NCI-H2227 (cell line): ENCODE data around the gene HELZ2.
"Not testable (repeated sequence)": the region's sequence is repeated elsewhere in the genome, so short reads cannot be mapped to it uniquely, and the experiment has no call there.

ENCODE experiments used
- DNase-seq: peaks from one replicate; lab custom pipeline; 2025; ENCODE audit not compliant: unreplicated experiment; lab: John Stamatoyannopoulos, UW

HELZ2 gene

DNA sequence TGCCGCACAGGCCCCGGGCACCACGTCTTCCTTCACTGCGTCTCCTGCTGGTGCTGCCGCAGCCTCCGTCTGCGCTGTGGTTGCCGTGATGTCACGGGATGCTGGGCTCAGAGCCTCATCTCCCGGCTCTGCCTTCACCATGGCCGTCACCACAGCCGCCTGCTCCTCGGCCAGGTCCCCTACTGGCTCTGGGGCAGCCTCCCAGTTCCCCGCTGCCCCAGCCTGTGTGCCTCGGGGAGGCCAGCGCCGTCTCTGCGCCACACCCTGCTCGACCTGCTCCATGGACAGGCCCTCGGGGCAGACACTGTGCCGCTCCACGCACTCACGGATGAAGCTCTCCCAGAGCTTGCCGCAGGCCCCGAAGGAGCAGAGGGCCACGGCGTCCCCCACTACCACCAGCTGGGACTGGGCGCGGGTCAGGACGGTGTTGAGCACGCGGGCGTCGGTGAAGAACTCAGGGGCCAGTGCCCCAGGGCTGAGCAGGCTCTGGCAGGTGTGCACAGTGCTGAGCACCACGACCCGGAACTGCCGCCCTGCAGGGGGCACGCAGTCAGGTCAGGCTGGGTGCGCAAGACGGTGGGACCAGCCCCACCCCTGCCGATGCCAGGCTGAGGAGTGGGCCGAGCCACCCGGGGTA is 8.2 kb downstream of the HELZ2 start:
- DNase-seq = no peak

DNA sequence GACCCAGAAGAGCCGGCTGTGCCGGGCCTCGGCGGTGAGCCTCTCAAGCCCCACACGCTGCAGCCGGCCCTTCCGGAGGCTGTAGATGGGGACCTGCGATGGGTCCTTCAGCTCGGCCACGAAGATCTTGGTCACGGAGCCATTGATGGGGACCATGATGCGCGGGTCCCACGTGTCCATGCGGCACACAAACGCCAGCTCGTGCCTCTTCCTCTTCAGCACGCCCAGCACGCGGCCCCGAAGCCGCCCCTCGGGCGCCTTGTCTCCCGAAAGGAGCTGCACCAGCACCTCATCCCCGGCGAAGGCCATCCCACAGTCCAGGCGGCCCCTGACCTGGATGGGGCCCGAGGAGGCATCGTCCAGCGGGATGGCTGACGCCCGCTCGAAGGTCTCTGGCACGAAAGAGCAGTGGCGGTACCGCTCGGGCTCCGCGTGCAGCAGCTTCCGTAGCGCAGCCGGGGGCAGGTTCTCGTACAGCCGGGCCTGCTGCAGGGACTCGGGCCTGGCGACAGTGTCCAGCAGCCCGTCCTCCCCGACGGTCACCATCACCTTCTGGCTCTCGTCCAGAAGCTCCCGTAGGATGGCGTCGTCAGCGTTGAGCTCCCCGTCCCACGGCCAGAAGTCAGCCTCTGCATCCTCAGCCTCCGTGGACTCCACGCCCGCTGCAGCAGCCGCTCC is 8.9 kb downstream of the HELZ2 start:
- no peak for DNase-seq

- no peak for DNase-seq
These were observed 9.8 kb downstream of the HELZ2 start for GRCh38 chr20:63564036-63564810.

DNA sequence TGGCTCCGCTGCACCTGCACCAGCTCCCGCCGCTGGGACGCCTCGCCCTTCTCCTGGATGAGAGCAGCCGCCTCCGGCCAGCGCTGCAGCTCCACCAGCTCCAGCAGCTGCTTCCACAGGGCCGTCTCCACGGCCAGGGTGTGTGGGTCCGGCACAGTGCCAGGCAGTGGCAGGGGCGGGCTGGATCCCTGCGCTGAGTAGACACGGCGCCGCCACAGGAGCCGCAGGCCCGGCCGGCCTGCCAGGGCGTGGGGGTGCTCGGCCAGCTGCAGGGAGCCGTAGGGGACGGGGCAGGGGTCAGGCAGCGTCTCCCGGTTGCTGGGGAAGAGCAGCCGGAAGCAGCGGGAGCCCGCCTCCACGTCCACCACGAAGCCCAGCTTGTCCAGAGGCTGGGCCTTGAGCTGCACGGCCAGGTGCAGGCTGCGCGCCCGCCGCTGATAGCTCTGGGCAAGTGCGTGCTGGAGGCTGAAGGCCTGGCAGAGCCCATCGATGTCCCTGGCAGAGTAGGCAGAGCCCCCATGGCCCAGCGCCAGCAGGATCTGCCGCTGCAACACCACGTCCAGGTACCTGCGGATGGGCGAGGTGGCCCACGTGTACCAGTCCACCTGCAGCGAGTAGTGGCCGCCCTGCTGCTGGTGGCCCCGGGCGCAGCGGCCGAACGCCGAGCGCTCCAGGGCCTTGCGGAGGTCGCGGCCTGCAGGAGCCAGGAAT is 10.7 kb downstream of the HELZ2 start:
- no peak for DNase-seq

DNA sequence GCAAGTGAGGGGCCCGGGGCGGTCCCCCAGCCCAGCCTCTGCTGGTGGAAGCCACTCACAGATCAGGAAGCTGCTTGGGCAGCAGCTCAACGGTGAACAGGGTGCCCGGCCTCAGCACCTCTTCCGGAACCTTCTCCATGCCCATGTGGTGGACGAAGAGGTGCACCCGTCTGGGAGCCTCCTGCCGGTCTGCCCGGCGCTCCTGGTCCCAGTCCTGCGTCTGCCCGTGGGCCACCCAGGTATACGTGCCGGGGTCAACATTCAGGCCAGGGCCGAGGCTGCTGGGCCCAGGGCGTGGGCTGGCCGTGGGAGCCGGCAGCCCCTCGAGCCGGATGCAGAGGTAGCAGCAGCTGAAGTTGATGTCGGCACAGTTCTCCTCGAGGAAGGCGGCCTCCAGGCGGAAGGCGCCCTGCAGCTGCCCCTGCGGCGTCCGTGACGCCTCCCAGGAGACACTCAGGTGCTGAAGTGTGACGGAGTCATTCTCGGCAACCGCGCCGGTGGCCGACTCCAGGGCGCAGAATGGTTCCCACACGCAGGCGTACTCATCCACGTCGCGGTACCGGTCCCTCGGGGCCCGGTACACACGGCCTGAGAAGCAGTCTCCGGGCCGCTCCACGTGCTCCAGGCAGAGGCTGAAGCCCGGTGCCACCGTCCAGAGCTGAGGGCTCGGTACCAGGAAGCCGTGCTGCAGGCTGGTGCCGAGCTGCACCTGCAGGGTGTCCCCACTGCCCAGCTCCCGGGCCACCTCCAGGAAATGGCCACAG is 11.4 kb downstream of the HELZ2 start:
- no peak for DNase-seq

- no peak for DNase-seq
These were observed 12.2 kb downstream of the HELZ2 start for GRCh38 chr20:63561624-63562396.

DNA sequence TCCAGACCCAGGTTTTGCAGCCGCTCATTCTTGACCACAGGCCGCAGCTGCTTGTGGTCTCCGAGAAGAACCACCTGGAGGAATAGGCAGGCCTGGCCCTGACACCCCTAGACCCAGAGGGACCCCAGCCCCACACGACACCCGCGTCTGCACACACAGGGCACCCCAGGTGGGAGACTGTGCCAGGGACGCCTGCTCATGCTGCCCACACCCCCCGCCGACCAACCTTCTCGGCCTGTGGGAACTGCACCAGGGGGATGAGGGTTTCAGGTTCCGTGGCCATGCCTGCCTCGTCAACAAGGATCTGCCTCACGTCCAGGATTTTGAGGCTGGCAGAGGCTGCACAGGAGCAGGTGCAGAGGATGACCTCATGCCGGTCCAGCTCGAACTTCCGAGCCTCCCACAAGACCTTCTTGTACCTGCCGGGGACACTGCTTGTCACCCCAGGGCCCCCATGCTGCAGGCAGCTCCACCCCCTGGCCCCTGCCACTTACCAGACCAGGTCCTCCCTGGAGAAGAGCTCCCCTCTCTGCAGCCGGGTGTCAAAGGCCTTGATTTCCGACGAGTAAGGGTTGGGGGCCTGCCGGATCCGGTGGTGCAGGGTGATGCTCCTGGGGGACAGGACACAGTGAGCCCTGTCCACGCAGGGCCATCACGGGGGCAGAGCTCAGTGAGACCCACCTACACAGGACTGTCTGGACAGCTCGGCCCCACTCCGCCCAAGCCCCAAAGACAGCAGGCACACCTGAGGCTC is 13.0 kb downstream of the HELZ2 start:
- DNase-seq = no peak

DNA sequence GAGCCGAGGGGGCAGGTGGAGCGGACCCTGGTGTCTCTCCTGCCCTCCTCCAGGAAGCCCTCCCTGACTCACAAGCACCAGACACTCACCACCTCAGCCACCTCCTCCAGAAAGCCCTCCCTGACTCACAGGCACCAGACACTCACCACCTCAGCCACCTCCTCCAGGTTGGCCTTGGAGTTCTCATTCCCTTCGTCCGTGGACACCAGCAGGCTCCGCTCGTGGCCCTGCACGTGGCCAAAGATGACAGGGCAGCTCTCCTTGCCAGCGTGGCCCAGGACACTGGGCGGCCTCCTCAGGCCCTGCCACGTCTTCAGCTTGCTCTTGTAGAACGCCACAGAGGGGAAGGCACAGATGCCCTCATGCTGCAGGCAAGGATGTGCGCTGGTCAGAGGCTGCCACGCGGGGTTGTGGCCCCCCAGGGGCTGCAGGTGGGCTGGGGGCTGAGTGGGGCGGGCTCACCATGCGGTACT is 13.7 kb downstream of the HELZ2 start:
- DNase-seq = no peak

- DNase-seq = not testable (repeated sequence)
These were observed 14.3 kb downstream of the HELZ2 start for GRCh38 chr20:63559485-63560332.

DNA sequence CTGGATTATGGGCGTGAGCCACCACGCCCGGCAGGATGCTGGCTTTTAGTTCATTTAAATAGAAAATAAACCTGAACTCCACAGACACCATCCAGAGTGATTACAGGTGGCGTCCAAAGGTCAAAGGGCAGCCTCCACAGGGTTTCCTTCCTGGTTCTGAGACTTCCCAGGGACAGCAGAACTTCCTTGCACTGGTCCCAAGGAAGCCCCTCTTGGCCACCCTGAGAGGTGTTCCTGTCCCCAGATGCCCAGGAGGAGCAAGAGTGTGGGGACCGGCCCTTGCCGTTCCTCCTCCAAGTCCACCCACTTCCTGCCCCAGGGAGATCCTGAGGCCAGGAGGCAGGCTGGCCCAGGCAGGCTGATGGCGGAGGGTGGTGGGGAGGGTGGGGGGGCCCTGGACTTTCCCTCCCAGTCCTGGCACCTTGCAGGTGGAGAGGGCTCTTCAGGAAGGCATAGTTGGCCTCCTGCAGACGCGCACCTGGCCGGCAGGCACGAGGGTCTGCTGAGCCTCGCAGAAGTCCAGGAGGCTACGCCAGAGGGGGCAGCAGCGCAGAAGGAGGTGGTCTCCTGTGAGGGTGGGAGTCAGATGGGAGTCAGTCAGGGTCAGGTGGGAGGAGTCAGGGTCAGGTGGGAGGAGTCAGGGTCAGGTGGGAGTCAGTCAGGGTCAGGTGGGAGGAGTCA is 15.1 kb downstream of the HELZ2 start:
- no peak for DNase-seq

DNA sequence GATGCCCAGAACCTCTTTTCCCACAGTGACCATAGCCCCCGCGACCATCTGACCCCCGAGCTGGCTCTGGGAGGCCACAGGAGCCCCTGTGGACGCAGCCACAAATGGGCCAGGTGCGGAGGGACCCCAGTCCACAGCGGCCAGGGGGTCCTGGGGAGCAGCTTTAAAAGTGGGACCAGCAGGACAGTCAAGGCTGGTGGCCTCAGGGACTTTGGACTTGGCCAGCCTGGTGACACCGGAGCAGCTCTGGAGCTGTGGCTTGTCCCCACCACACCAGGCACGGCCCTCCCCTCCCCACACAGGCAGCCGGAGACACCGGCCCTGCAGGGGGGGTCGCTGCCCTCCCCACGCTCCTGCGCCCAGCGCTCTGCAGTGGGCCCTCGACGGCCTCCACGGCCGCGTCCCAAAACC is 16.6 kb downstream of the HELZ2 start:
- no peak for DNase-seq

DNA sequence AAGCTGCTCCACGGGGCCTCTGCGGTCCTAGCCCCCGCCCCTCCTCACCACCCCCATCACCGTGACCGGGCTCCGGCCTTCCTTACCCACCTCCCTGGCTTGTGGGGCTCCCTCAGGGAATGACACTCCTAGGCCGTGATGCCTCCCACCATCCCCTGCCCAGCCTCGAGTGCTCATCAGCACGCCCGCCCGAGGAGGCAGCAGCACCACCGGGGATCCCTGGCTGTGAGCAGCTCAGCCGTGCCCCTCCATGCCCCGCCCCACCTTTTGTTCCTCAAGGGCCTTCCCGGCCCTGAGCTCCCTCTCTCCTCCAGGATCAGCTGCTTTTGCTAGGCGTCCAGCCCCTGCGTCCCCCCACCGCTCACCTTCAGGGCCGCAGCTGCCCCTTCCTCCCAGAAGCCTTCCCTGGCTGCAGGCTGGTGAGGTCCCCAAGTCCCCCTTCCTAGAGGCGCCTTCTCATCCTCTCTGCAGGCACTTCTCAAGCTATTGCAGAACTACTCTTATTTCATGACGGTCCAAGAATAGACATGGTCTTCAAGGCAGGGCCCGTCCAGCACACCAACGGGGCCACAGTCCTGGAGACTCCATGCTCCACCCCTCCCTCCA is 17.1 kb downstream of the HELZ2 start:
- no peak for DNase-seq

- DNase-seq = no peak
These were observed 18.2 kb downstream of the HELZ2 start for GRCh38 chr20:63555661-63556381.

DNA sequence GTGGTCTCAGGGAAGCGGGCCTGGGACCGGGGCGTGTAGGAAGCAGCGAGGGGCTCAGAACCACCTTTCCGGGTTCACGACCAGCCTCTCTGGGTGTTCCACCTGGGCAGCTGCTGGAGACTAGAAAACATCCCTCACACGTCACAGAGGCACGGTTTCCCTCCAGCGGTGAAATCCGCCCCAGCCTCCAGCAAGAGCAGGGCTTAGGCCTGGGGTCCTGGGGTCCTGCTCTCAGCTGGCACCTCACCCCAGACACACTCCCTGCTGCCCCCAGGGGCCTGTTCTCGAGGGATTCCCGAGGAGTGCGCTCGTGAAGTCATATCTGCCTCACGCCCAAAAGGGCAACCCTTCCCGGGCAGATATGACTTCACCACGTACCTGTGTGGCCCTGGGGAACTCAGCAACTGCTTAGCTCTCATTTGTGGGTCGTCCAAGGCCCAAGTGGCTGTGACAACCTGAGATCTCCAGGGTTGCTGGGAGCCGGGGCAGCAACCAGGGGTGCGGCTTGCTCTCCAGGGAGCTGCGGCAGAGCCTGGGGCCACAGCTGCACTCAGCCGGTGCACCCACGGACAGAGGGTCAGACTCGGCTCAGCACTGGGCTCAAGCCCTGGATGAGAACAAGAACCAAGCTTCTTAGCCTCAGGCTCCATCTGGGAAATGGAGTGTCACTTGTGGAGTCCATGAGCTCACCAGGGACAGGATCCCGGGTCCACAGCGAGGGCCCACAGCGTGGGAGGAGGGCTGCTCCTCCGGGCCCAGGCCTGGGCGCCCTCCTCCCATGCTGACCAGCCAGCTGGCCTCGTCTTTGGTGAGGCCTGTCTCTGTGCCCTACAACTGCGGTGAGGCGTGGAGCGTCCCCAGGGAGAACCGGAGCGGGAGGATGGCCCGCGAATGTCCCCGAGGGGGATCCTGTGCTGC is 19.4 kb downstream of the HELZ2 start:
- no peak for DNase-seq

DNA sequence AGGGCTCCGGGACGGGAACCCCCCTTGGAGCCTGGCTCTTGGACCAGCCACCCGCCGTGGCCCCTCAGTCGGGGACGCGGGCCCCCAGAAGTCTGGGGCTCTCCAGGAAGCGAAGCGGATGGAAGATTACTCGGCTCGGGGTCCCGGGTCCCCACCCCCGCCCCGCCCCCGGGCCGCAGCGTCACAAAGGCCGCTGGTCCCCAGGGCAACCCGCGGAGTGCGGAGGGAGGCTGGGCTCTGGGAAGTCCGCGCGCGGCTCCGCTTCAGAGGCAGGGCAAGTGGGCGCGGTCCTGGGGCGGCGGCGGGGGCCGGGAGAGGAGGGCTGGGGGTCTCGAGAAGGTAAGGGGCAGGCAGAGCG is 20.1 kb downstream of the HELZ2 start, which contains the start of gene FNDC11:
Gene FNDC11, plus strand, starts transcription at position 227 of the 358 bp plus-strand sequence. CDS start 1,505 bp downstream, outside the sequence.
- DNase-seq = peak; percentile 77
